Fibroblast of lung (primary cell): ENCODE measurements around the gene RNF25. TPM values are rescaled to one million over a fixed set of nuclear protein-coding genes. Genes with fewer than 3 reads are reported as not detected.

Source experiments
- DNase-seq, 2 donors: peaks; one replicate each; pipeline versions ENCODE4 v3.0.0 to v3.0.0-alpha.2; 2010; ENCODE audit warnings: low read depth in 2 of 2
- H2AFZ ChIP-seq: 2 replicates; pipeline ENCODE4 v1.5.1; 2012; ENCODE audit warnings: low read length, control low read depth, inconsistent platforms
- H3K27ac ChIP-seq: 2 replicates; pipeline ENCODE4 v1.5.1; 2011; ENCODE audit warnings: low read length, control low read depth; ENCODE audit not compliant: insufficient read depth
- H3K27me3 ChIP-seq: 2 replicates; pipeline ENCODE4 v1.5.1; 2011; ENCODE audit warnings: mild to moderate bottlenecking, low read length; ENCODE audit not compliant: control insufficient read depth, insufficient read depth
- H3K36me3 ChIP-seq: 2 replicates; pipeline ENCODE4 v1.5.1; 2011; ENCODE audit warnings: low read length; ENCODE audit not compliant: control insufficient read depth, insufficient read depth
- H3K4me1 ChIP-seq: 2 replicates; pipeline ENCODE4 v1.5.1; 2011; ENCODE audit warnings: low read length; ENCODE audit not compliant: control insufficient read depth, insufficient read depth; ENCODE audit errors: extremely low read depth
- H3K4me2 ChIP-seq: 2 replicates; pipeline ENCODE4 v1.5.1; 2011; ENCODE audit warnings: low read length, control low read depth; ENCODE audit not compliant: insufficient read depth; ENCODE audit errors: extremely low read depth
- H3K4me3 ChIP-seq, 4 experiments: fragments of 200-600 bp in 1 of 4; sonication (generic) in 1 of 4; replicated peaks in 1 of 4; 2 replicates each; pipeline ENCODE4 v1.5.1; 2011 to 2016; ENCODE audit warnings: low read length in 4 of 4, low read depth in 3 of 4, mild to moderate bottlenecking in 3 of 4, control low read depth in 2 of 4, inconsistent platforms in 1 of 4, mixed read lengths in 1 of 4; ENCODE audit not compliant: insufficient read depth in 1 of 4; ENCODE audit errors: control extremely low read depth in 1 of 4
- H3K79me2 ChIP-seq: 2 replicates; pipeline ENCODE4 v1.5.1; 2012; ENCODE audit warnings: mild to moderate bottlenecking, low read length, inconsistent platforms; ENCODE audit not compliant: control insufficient read depth, insufficient read depth
- H3K9ac ChIP-seq: 2 replicates; pipeline ENCODE4 v1.5.1; 2011; ENCODE audit warnings: mild to moderate bottlenecking, low read length, control low read depth; ENCODE audit not compliant: insufficient read depth
- H3K9me3 ChIP-seq: 2 replicates; pipeline ENCODE4 v1.5.1; 2012; ENCODE audit warnings: low read depth, low read length; ENCODE audit not compliant: control insufficient read depth, insufficient read depth
- H4K20me1 ChIP-seq: 2 replicates; pipeline ENCODE4 v1.5.1; 2011; ENCODE audit warnings: low read length; ENCODE audit not compliant: control insufficient read depth, insufficient read depth; ENCODE audit errors: extremely low read depth
- CTCF ChIP-seq, 2 donors: IDR thresholded peaks in 1 of 2; conservative IDR thresholded peaks in 1 of 2; 1 replicate in 1 of 2; 2 replicates in 1 of 2; pipeline ENCODE4 v1.5.1; 2011 to 2012; ENCODE audit warnings: low read length in 2 of 2, control low read depth in 1 of 2, inconsistent platforms in 1 of 2, low read depth in 1 of 2, mild to moderate bottlenecking in 1 of 2
- EZH2 ChIP-seq: IDR thresholded peaks from 2 replicates; pipeline ENCODE4 v1.5.1; 2012; ENCODE audit warnings: low read length, control low read depth, mild to moderate bottlenecking; ENCODE audit errors: missing control alignments
- polyA plus RNA-seq, 2 donors: library from polyadenylated mRNA; depleted of rRNA in 1 of 2; stranded (reverse) in 1 of 2; unstranded in 1 of 2; fragments of >200 nt; gene quantifications; 2 replicates each; pipeline ENCODE4 v1.2.1, GENCODE V29; 2011 to 2012; ENCODE audit warnings: missing spikeins in 1 of 2
- total RNA-seq: library from RNA; depleted of rRNA; stranded (reverse); fragments of >200 nt; gene quantifications from 2 replicates; pipeline ENCODE4 v1.2.1, GENCODE V29; 2014

RNF25 gene
- total and polyA plus RNA-seq, 2 donors (not counting 1 experiment from before 2014, with no cell fraction given): 39.1 to 42.1 TPM

- no peaks in the 10 kb centered on the region for H3K9me3 ChIP-seq
- H3K27ac ChIP-seq: peak overlapping the region; percentile 88
- peak overlapping the region; percentile 85 to 95 (median 94) for H3K4me3 ChIP-seq
- H3K9ac ChIP-seq: peak overlapping the region; percentile 84
- no peaks in the 10 kb centered on the region for H3K4me1 ChIP-seq
- TF ChIP-seq CTCF (conservative IDR thresholded peaks at IDR 0.05 in 1 of 2, IDR thresholded peaks at IDR 0.05 in 1 of 2; ENCODE audit: low read depth in 1 of 2, low read length in 2 of 2) (no peak), EZH2 (no peak)
- H4K20me1 ChIP-seq: no peaks in the 10 kb centered on the region
- no peaks in the 10 kb centered on the region for H3K27me3 ChIP-seq
- peak overlapping the region; percentile 93 for H2AFZ ChIP-seq
- DNase-seq: peak; percentile 23 to 37
- H3K36me3 ChIP-seq: peaks cover 16% of the 10 kb centered on the region
- H3K79me2 ChIP-seq: peaks cover 23% of the 10 kb centered on the region
- peak overlapping the region; percentile 93 for H3K4me2 ChIP-seq
Observed at GRCh38 chr2:218671097-218671653, 627 bp downstream of the RNF25 start.

GRCh38 chr2:218664653-218665052 is 7.1 kb downstream of the RNF25 start:
- H3K9me3 ChIP-seq: no peaks in the 10 kb centered on the region
- DNase-seq: no peak
- no peak overlapping the region for H3K4me2 ChIP-seq
- no peak for TF ChIP-seq CTCF (conservative IDR thresholded peaks at IDR 0.05 in 1 of 2, IDR thresholded peaks at IDR 0.05 in 1 of 2; ENCODE audit: low read depth in 1 of 2, low read length in 2 of 2)
- TF ChIP-seq EZH2: no peak
- no peak overlapping the region for H2AFZ ChIP-seq
- no peaks in the 10 kb centered on the region for H4K20me1 ChIP-seq
- no peak overlapping the region for H3K27ac ChIP-seq
- no peak overlapping the region for H3K4me3 ChIP-seq
- no peaks in the 10 kb centered on the region for H3K4me1 ChIP-seq
- peaks cover 14% of the 10 kb centered on the region for H3K79me2 ChIP-seq
- H3K9ac ChIP-seq: no peak overlapping the region
- H3K27me3 ChIP-seq: no peaks in the 10 kb centered on the region
- peaks cover 41% of the 10 kb centered on the region for H3K36me3 ChIP-seq

- no peaks in the 10 kb centered on the region for H3K4me1 ChIP-seq
- H3K27ac ChIP-seq: no peak overlapping the region
- H3K9ac ChIP-seq: no peak overlapping the region
- TF ChIP-seq CTCF (conservative IDR thresholded peaks at IDR 0.05 in 1 of 2, IDR thresholded peaks at IDR 0.05 in 1 of 2; ENCODE audit: low read depth in 1 of 2, low read length in 2 of 2) (no peak), EZH2 (no peak)
- H3K4me3 ChIP-seq: no peak overlapping the region
- no peak for DNase-seq
- H3K79me2 ChIP-seq: peaks cover 8% of the 10 kb centered on the region
- no peaks in the 10 kb centered on the region for H4K20me1 ChIP-seq
- H3K9me3 ChIP-seq: no peaks in the 10 kb centered on the region
- no peaks in the 10 kb centered on the region for H3K27me3 ChIP-seq
- no peak overlapping the region for H3K4me2 ChIP-seq
- peaks cover 38% of the 10 kb centered on the region for H3K36me3 ChIP-seq
- H2AFZ ChIP-seq: no peak overlapping the region
Observed at GRCh38 chr2:218663901-218664300, 7.9 kb downstream of the RNF25 start.
